Colon (tissue), 2 donors: ENCODE results near the gene DNAH14.
"Not testable (repeated sequence)": the region's sequence is repeated elsewhere in the genome, so short reads cannot be mapped to it uniquely, and the experiment has no call there.

Experiments
- FAIRE-seq: peaks from 2 replicates; lab custom pipeline; 2012; peaks lifted over from hg19 to GRCh38; lab: Jason Lieb, UNC
- donor health status: control.
- donor health status: control.

The DNAH14 gene

DNA sequence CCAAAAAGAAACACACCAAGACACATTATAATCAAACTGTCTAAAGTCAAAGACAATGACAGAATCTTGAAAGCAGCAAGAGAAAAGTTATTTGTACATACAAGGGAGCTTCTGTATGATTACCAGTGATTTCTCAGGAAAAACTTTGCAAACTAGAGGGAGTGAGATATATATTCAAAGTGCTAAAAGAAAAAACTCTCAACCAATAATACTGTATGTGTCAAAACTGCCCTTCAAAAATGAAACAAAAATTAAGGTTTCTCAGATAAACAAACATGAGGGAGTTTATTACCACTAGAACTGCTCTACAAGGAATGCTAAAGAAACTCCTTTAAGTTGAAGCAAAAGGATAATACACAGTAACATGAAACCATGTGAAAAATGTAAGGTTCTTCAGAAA is 418.9 kb downstream of the DNAH14 start:
- FAIRE-seq, result no peak

DNA sequence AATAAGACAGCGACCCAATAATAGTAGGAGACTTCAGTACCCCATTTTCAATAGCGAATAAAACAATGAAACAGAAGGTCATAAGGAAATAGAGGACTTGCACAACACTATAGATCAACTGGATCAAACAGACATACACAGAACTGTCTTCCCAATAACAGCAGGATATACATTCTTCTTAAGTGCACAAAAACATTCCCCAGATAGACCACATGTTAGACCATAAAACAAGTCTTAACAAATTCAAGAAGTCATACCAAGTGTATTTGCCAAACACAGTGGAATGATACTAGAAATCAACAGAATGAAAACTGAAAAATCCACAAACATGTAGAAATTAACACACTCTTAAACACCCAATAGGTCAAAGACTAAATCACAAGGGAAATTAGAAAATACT is 420.4 kb downstream of the DNAH14 start:
- no peak for FAIRE-seq

- no peak for FAIRE-seq
Measured at GRCh38 chr1:225350872-225351271, 421.4 kb downstream of the DNAH14 start.

GRCh38 chr1:225354906-225355305 is 425.4 kb downstream of the DNAH14 start:
- no peak for FAIRE-seq

DNA sequence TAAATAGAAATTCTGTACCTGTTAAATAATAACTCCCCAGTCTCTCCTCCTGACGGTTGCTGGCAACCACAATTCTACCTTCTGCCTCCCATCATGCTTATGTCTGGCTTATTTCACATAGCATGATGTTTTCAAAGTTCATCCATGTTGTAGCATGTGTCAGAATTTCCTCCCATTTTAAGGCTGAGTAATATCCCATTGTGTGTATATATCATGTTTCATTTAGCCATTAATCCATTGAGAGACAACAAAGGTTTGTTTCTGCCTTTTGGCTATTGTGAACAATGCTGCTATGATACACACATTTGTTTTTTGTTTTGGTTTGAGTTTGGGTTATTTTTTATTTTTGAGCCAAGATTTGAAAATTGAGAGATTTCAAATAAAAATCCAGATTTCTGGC is 426.4 kb downstream of the DNAH14 start:
- no peak for FAIRE-seq

DNA sequence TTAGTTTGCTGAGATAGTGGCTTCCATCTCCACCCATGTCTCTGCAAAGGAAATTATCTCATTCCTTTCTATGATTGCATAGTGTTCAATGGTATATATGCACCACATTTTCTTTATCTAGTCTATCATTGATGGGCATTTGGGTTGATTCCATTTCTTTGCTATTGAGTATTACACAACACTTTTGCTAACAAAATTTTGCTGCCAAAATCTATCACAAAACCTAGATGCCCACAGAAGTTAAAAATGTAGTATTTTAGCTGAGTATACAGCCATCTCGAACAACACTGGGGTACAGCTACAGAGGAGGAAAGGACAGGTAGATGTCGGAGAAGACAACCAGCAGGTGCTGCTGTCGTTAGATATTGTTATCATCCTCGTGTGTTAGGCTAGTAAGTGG is 430.6 kb downstream of the DNAH14 start:
- FAIRE-seq, result no peak

- no peak for FAIRE-seq
Measured at GRCh38 chr1:225361176-225361575, 431.7 kb downstream of the DNAH14 start.

DNA sequence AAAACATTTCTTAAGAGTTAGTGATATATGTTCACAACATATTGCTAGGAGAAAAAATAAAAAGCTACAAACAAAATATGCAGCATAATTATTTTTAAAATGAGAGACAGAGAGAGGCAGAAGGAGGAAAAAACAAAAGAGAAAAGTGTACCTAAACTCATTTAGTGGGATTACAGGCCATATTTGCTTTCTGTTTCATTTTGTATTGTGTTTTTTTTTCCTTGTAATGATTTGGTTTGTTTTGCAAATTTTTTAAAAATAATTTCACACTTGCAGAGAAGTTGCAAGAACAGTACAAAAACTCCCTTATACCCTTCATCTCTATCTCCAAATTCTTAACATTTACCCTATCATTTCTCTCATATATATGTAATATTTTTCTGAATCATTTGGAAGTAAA is 433.3 kb downstream of the DNAH14 start:
- no peak for FAIRE-seq

DNA sequence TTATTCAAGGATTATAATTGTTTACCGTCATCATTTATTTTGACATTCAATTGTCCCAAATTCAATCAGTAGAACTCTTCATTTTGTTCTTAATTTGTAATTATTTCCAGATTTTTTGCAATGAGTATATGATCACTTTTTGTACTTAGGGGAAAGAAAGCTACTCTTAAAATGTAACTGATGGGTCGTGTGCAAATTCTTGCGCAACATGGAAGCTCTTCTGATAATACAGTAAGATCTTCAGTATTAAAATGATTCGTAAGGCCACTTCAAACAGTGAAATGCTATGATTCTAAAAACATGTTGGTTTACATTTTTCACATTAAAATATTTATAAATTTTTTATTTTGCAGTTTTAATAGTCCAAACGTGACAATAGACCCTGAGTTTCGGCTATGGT is 435.0 kb downstream of the DNAH14 start:
- no peak for FAIRE-seq

DNA sequence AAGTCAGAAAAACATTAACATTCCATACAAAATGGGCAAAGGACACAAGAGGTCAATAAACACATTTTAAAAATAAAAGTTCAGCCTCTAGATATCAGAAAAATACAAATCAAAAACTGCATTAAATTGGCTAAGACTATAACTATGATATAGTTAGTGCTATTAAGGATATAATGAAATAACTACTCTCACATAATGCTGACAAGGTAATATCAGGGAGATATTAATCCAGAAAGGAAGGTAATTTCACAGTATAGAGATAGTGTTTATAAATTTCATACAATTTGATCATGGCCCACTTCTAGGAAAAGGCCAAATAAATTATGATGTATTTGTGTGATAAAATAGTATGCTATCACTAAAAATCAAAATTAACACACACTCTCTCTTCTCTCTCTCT is 436.5 kb downstream of the DNAH14 start:
- no peak for FAIRE-seq

DNA sequence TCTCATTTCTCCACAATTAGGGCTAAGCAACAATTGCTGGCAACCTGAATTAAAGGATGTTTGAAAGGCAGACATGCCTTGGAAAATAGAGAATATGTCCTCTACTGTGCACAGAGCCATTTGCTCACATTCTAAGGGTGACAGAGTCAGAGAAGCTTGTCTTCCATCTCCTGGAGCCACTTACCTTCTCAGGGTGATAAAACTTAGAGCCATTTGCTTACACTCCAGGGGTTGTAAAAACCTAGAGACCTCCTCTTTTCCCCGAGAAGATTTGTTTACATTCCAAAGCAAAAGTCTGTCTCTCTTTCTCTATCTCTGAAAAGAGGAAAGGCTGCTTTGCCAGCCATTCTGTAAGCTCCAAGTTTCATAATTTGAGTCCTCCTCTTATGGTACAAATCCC is 437.1 kb downstream of the DNAH14 start:
- no peak for FAIRE-seq

GRCh38 chr1:225368036-225368552 is 438.6 kb downstream of the DNAH14 start:
- no peak for FAIRE-seq

GRCh38 chr1:225371366-225372010 is 442.0 kb downstream of the DNAH14 start:
- FAIRE-seq, result no peak

GRCh38 chr1:225373155-225373554 is 443.7 kb downstream of the DNAH14 start:
- no peak for FAIRE-seq

- no peak for FAIRE-seq
Measured at GRCh38 chr1:225374996-225375395, 445.5 kb downstream of the DNAH14 start.

DNA sequence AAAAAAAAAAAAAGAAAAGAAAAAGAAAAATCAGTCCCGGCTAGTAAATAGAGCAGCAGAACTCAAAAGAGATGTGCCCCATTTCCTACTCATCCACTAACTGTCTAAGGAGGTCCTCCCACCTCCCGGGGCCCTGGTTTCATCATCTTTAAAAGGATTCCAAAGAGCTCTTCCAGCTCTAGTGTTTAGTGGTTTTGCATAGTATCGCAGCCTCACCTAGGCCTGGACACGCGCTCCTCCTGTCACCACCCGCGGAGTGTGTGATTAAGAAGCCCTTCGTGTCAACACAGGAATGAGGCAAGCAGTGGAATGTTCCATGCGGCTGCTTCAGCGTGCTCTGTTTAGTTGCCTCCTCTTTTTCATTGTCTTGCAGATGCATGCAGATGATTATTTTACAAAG is 449.4 kb downstream of the DNAH14 start:
- FAIRE-seq, result no peak

GRCh38 chr1:225380691-225381090 is 451.2 kb downstream of the DNAH14 start:
- no peak for FAIRE-seq

- not testable (repeated sequence) for FAIRE-seq
Measured at GRCh38 chr1:225386860-225387259, 457.4 kb downstream of the DNAH14 start.

DNA sequence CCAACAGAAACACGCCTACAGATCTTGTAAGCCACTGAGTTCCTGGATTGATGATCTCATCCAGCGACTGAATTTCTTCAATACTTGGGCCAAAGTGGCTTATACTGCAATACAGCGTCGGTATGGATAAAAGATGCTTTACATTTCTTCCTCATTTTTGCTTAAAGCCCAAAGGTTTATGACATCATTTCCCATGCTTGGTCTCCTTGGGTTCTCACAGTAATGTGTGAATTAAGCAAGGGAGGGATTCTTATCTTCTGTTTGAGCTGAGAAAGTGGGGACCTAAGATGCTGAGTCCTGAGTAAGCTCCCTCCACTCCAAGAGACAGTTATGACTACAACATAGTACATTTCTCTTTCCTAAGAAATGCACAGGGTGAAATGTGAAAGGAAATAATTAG is 458.9 kb downstream of the DNAH14 start:
- FAIRE-seq, result no peak

DNA sequence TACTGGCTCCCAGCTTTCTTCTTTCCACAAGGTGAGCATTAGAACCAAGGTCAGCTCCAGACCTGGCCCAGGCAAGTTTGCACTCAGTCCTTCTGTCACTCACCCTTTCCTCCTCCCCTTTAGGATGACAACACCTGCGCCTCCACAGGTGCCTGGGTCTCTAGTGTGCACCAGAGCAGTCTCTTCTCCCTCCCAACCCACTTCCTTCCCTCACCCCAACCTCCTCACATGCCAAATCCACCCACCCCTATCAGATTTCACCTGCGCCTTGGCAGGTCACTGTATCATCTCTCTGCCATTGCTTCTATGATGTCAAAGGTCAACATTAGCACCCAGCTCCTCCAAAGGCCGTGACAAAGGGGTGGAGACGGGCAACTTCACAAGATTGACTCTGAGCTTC is 460.4 kb downstream of the DNAH14 start:
- FAIRE-seq, result no peak

GRCh38 chr1:225396357-225396756 is 466.9 kb downstream of the DNAH14 start:
- FAIRE-seq, result no peak

DNA sequence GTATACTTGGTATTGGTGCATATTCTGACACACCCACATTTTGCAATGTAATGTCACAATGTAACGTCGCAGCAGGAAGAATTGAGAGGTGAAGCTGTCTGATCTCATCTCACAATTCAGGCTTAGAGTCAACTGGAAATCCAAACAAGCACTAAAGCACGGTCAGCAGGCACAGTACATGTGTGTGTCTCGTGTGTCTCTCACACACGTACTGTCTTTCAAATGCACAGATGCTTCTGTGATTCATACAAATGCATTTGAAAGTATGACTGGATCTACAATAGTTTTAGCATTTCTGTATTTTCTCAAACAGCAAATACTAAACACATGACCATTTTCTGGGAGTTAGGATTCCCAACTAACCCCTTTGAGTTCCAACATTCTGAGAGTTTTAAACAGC is 471.5 kb downstream of the DNAH14 start:
- no peak for FAIRE-seq

DNA sequence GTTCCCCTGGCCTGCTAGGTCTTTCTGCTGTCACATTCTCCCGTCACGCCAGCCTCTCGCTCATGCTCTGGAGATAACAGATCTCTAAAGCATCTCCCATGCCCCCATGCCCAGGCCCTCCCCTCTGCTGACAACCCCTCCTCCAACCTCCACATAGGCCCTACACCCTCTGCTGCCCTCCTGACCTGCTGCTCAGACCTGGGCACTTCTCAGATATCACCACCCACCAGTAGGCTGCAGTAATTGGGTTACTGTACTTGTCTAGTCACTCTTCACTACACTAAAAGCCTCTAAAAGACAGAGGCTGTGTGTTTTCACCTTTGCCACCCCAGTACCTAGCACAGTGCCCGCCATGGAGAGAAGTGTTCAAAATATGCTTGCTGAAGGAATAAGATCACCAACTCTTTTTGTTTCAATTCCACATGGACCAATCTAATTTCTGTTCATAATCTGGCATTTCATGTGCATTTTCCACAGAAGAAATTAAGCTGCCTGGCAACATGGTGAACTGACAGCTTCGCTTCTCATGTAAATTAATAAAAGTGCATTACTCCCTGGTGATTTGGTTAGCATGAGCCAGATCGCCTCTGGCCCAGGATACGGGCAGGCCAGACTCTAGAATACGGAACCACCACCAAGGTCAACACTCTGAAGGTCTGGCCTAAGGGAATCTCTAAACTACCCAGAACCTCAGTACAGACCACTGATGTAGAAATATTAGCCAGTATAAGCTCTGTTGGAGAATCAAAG is 477.7 kb downstream of the DNAH14 start:
- no peak for FAIRE-seq

DNA sequence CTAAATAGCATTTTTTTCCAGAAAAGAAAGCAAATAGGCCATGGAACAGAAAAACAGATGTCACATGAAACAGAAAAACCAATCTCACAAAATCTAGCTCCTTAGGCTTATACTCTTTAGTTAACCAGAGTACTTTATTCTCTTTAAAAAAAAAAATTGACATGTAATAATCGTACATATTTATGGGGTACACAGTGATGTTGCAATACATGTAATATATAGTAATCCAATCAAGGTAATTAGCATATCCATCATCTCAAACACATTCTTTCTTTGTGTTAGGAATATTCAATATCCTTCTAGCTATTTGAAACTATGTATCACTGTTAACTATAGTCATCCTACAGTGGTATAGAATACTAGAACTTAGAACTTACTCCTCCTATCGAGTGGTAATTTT is 478.3 kb downstream of the DNAH14 start:
- no peak for FAIRE-seq
